Upper lobe of left lung (tissue), 4 donors: ENCODE measurements around the gene SLC23A3.

ENCODE experiments used
- EP300 ChIP-seq, 4 donors: sonication (generic); formaldehyde crosslinking; IDR thresholded peaks; one replicate each; pipeline ENCODE4 v1.5.1; 2017; ENCODE audit warnings: antibody characterized with exemption in 4 of 4, control low read depth in 2 of 4
- POLR2A ChIP-seq, 4 donors: fragments of 450-650 bp; IDR thresholded peaks; one replicate each; pipeline ENCODE4 v1.5.1; 2016 to 2017; ENCODE audit warnings: antibody characterized with exemption in 4 of 4, mild to moderate bottlenecking in 2 of 4
- POLR2AphosphoS5 ChIP-seq, 2 donors: sonication (generic); formaldehyde crosslinking; IDR thresholded peaks; one replicate each; pipeline ENCODE4 v1.5.1; 2017; ENCODE audit warnings: antibody characterized with exemption in 2 of 2
- TF ChIP-seq, protein P1 (sequence below), 6 experiments: fragments of 450-650 bp in 4 of 6; fragments of 200-600 bp in 2 of 6; sonication (generic) in 2 of 6; IDR thresholded peaks; one replicate each; pipeline ENCODE4 v1.5.1; 2016 to 2019; ENCODE audit warnings: antibody characterized with exemption in 6 of 6

GRCh38 chr2:219142329-219142728 lies 27.5 kb downstream of the SLC23A3 start:
- TF ChIP-seq POLR2A (IDR thresholded peaks at IDR 0.05) (no peak), POLR2AphosphoS5 (IDR thresholded peaks at IDR 0.05) (no peak), EP300 (IDR thresholded peaks at IDR 0.05) (no peak)
- TF ChIP-seq, protein P1, sequence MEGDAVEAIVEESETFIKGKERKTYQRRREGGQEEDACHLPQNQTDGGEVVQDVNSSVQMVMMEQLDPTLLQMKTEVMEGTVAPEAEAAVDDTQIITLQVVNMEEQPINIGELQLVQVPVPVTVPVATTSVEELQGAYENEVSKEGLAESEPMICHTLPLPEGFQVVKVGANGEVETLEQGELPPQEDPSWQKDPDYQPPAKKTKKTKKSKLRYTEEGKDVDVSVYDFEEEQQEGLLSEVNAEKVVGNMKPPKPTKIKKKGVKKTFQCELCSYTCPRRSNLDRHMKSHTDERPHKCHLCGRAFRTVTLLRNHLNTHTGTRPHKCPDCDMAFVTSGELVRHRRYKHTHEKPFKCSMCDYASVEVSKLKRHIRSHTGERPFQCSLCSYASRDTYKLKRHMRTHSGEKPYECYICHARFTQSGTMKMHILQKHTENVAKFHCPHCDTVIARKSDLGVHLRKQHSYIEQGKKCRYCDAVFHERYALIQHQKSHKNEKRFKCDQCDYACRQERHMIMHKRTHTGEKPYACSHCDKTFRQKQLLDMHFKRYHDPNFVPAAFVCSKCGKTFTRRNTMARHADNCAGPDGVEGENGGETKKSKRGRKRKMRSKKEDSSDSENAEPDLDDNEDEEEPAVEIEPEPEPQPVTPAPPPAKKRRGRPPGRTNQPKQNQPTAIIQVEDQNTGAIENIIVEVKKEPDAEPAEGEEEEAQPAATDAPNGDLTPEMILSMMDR (IDR thresholded peaks at IDR 0.05), result no peak
